A549 (cell line): ENCODE measurements around the gene APOOL. TPM values are rescaled to one million over a fixed set of nuclear protein-coding genes. Genes with fewer than 3 reads are reported as not detected.

ENCODE experiments used
- ATAC-seq, 2 experiments: fragments of 200-7000 bp in 1 of 2; fragments of >200 bp in 1 of 2; cut with Nextera tagmentation in 1 of 2; cut with Tn5 transposase in 1 of 2; 3 replicates each; pipeline versions ENCODE4 v1.8.0 to v1.9.1; 2018 to 2020; ENCODE audit warnings: mild to moderate bottlenecking in 1 of 2, moderate library complexity in 1 of 2
- CTCF ChIA-PET: fragments of 300-600 bp; sonication (Branson Sonifier 250); formaldehyde crosslinking; extraction: SDS; loops from one replicate; lab custom pipeline; 2021; ENCODE audit warnings: antibody characterized with exemption, inconsistent platforms; lab: Yijun Ruan, JAX
- POLR2A ChIA-PET: fragments of 350-600 bp; formaldehyde crosslinking; extraction: SDS; loops from one replicate; lab custom pipeline; 2021; ENCODE audit warnings: antibody characterized with exemption, inconsistent platforms; lab: Yijun Ruan, JAX
- DNase-seq, 2 experiments: peaks; one replicate each; pipeline versions ENCODE4 v3.0.0 to v3.0.0-alpha.2; 2011 to 2016; ENCODE audit warnings: low read depth in 1 of 2, low spot score in 1 of 2
- FAIRE-seq: peaks from 2 replicates; lab custom pipeline; 2011; peaks lifted over from hg19 to GRCh38; lab: Jason Lieb, UNC
- H3K27ac ChIP-seq, 2 experiments: fragments of >200 bp; sonication (Bioruptor Twin); formaldehyde crosslinking; 3 replicates each; pipeline ENCODE4 v1.5.1; 2016 to 2017
- H3K4me1 ChIP-seq: fragments of >200 bp; sonication (Bioruptor Twin); formaldehyde crosslinking; 3 replicates; pipeline ENCODE4 v1.6.1; 2016
- H3K4me2 ChIP-seq: fragments of >200 bp; sonication (Bioruptor Twin); formaldehyde crosslinking; 3 replicates; pipeline ENCODE4 v1.6.1; 2016
- H3K4me3 ChIP-seq: fragments of >200 bp; sonication (Bioruptor Twin); formaldehyde crosslinking; 3 replicates; pipeline ENCODE4 v1.5.1; 2016
- H3K9me3 ChIP-seq: fragments of >200 bp; sonication (Bioruptor Twin); formaldehyde crosslinking; 3 replicates; pipeline ENCODE4 v1.6.1; 2016
- ATOH8 ChIP-seq: fragments of 250-450 bp; sonication (Bioruptor Pico); IDR thresholded peaks from 2 replicates; pipeline ENCODE4 v1.5.0; 2020; ENCODE audit warnings: low read depth, mild to moderate bottlenecking, moderate library complexity
- BCL3 ChIP-seq: fragments of >200 bp; sonication (Bioruptor Twin); formaldehyde crosslinking; IDR thresholded peaks from 3 replicates; pipeline ENCODE4 v1.6.1; 2016
- BHLHE40 ChIP-seq: IDR thresholded peaks from 2 replicates; pipeline ENCODE4 v1.6.1; 2012; ENCODE audit warnings: low read depth, low read length, inconsistent platforms
- CBX8 ChIP-seq: fragments of 200-600 bp; sonication (generic); IDR thresholded peaks from 2 replicates; pipeline ENCODE4 v1.6.1; 2016
- E2F6 ChIP-seq: IDR thresholded peaks from 2 replicates; pipeline ENCODE4 v1.6.1; 2012; ENCODE audit warnings: low read depth, borderline replicate concordance
- EHF ChIP-seq: fragments of 250-450 bp; sonication (Bioruptor Pico); IDR thresholded peaks from 2 replicates; pipeline ENCODE4 v1.5.0; 2020; ENCODE audit warnings: mild to moderate bottlenecking
- EHMT2 ChIP-seq: fragments of 200-600 bp; sonication (generic); IDR thresholded peaks from 2 replicates; pipeline ENCODE4 v1.6.1; 2016; ENCODE audit warnings: antibody characterized with exemption, low read depth, mild to moderate bottlenecking, moderate library complexity
- ESRRA ChIP-seq: fragments of 150-350 bp; IDR thresholded peaks from 2 replicates; pipeline ENCODE4 v1.6.1; 2014; ENCODE audit warnings: mild to moderate bottlenecking, low read length, borderline replicate concordance
- HOXA7 ChIP-seq: fragments of 250-450 bp; sonication (Bioruptor Pico); IDR thresholded peaks from 2 replicates; pipeline ENCODE4 v1.5.0; 2020; ENCODE audit warnings: mild to moderate bottlenecking, moderate library complexity
- MAZ ChIP-seq: fragments of 150-350 bp; IDR thresholded peaks from 2 replicates; pipeline ENCODE4 v1.6.1; 2014; ENCODE audit warnings: antibody characterized with exemption, low read depth, low read length, borderline replicate concordance
- POLR2A ChIP-seq: IDR thresholded peaks from 2 replicates; pipeline ENCODE4 v1.6.1; 2012; ENCODE audit warnings: mild to moderate bottlenecking, low read length
- RFX5 ChIP-seq: fragments of 450-650 bp; IDR thresholded peaks from 2 replicates; pipeline ENCODE4 v1.7.1; 2014; ENCODE audit warnings: antibody characterized with exemption, mild to moderate bottlenecking, moderate library complexity
- RNF2 ChIP-seq: fragments of 200-600 bp; sonication (generic); IDR thresholded peaks from 2 replicates; pipeline ENCODE4 v1.6.1; 2016; ENCODE audit warnings: low read depth, mild to moderate bottlenecking, antibody characterized with exemption, moderate library complexity, borderline replicate concordance
- TFCP2L1 ChIP-seq: fragments of 250-450 bp; sonication (Bioruptor Pico); IDR thresholded peaks from 2 replicates; pipeline ENCODE4 v1.5.0; 2021; ENCODE audit warnings: mild to moderate bottlenecking
- TP53 ChIP-seq: fragments of 250-450 bp; sonication (Bioruptor Pico); IDR thresholded peaks from 2 replicates; pipeline ENCODE4 v1.5.0; 2021; ENCODE audit warnings: mild to moderate bottlenecking, moderate library complexity
- ZC3H11A ChIP-seq: fragments of 450-650 bp; IDR thresholded peaks from 2 replicates; pipeline ENCODE4 v1.6.1; 2014; ENCODE audit warnings: antibody characterized with exemption, mild to moderate bottlenecking
- ZFP36 ChIP-seq: fragments of 450-650 bp; IDR thresholded peaks from 2 replicates; pipeline ENCODE4 v1.6.1; 2014; ENCODE audit warnings: borderline replicate concordance; ENCODE audit not compliant: partially characterized antibody
- WGBS: methylation state at CpG from one replicate; pipeline ENCODE4 v1.1.6; 2017; ENCODE audit errors: missing lambda C conversion rate; 5-methylcytosine and 5-hydroxymethylcytosine counted together
- polyA plus RNA-seq, 4 experiments: library from polyadenylated mRNA; depleted of rRNA in 3 of 4; stranded (reverse); fragments of >200 nt; fragmentation: RNase III in 1 of 4; extraction: RNeasy Plus Mini Kit Qiagen cat#74134 plus additional on column Dnase treatment in 1 of 4; gene quantifications; 2 replicates in 3 of 4; 3 replicates in 1 of 4; pipeline ENCODE4 v1.2.3, GENCODE V29; 2011 to 2017
- TF ChIP-seq, protein P1 (sequence below): fragments of >200 bp; sonication (Bioruptor Twin); formaldehyde crosslinking; IDR thresholded peaks from 3 replicates; pipeline ENCODE4 v1.5.1; 2016
- TF ChIP-seq, protein P2 (sequence below): fragments of 450-650 bp; IDR thresholded peaks from 2 replicates; pipeline ENCODE4 v1.6.1; 2014; ENCODE audit warnings: antibody characterized with exemption

APOOL gene
- polyA plus RNA-seq, 2 of the 4 experiments (the other 2 are of a cell fraction), result 10.3 to 10.7 TPM

GRCh38 chrX:85024044-85024443 is 20.4 kb downstream of the APOOL start:
- DNase-seq (no peak), FAIRE-seq (no peak), ATAC-seq (no peak)
- TF ChIP-seq TP53 (no peak), TFCP2L1 (CRISPR knock-in tag) (no peak), EHMT2 (no peak), E2F6 (no peak), CBX8 (no peak), ZC3H11A (no peak), ATOH8 (CRISPR knock-in tag) (no peak), BCL3 (no peak), EHF (CRISPR knock-in tag) (no peak), RFX5 (no peak), BHLHE40 (no peak)
- TF ChIP-seq, protein P1, sequence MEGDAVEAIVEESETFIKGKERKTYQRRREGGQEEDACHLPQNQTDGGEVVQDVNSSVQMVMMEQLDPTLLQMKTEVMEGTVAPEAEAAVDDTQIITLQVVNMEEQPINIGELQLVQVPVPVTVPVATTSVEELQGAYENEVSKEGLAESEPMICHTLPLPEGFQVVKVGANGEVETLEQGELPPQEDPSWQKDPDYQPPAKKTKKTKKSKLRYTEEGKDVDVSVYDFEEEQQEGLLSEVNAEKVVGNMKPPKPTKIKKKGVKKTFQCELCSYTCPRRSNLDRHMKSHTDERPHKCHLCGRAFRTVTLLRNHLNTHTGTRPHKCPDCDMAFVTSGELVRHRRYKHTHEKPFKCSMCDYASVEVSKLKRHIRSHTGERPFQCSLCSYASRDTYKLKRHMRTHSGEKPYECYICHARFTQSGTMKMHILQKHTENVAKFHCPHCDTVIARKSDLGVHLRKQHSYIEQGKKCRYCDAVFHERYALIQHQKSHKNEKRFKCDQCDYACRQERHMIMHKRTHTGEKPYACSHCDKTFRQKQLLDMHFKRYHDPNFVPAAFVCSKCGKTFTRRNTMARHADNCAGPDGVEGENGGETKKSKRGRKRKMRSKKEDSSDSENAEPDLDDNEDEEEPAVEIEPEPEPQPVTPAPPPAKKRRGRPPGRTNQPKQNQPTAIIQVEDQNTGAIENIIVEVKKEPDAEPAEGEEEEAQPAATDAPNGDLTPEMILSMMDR, result no peak
- TF ChIP-seq, protein P2, sequence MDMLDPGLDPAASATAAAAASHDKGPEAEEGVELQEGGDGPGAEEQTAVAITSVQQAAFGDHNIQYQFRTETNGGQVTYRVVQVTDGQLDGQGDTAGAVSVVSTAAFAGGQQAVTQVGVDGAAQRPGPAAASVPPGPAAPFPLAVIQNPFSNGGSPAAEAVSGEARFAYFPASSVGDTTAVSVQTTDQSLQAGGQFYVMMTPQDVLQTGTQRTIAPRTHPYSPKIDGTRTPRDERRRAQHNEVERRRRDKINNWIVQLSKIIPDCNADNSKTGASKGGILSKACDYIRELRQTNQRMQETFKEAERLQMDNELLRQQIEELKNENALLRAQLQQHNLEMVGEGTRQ, result no peak
- Histone ChIP-seq H3K9me3 (no peaks in the 10 kb centered on the region), H3K4me3 (no peak overlapping the region), H3K4me2 (no peak overlapping the region), H3K27ac (no peak overlapping the region), H3K4me1 (no peaks in the 10 kb centered on the region)
- CTCF ChIA-PET, result interaction anchor here (1.4 kb wide), 1 partner anchor 21 kb away, joined by 3 read pairs; no protein-coding TSS in a partner anchor
- POLR2A ChIA-PET, result no interaction called here
- WGBS, result 94% methylated on average over 2 of the region's 2 CpGs

DNA sequence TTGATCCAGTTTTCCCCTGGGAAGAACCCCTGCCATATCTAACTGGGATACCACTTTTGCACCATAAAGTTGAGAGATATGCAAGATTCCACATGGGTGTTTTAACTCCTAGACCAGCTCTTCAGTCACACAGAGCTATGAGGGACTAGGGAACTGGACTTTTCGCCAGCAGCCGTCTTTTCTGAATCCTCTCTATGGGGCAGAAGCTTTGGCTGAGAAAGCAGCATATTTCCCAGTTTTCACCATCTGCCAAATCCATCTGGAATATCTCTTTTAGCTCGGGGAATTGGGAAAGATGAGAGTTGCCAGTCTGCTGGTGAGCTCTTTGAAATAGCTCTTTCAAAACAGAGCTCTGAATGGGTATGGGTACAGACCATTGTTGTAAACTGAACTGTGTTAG is 20.9 kb downstream of the APOOL start:
- TF ChIP-seq MAZ, result no peak
- WGBS, result 98% methylated on average over 3 of the region's 3 CpGs

GRCh38 chrX:85026170-85026569 is 22.5 kb downstream of the APOOL start:
- Histone ChIP-seq H3K27ac (no peak overlapping the region), H3K4me1 (no peaks in the 10 kb centered on the region), H3K4me2 (no peak overlapping the region), H3K9me3 (no peaks in the 10 kb centered on the region), H3K4me3 (no peak overlapping the region)
- POLR2A ChIA-PET, result no interaction called here
- no peak for DNase-seq
- FAIRE-seq, result peak; percentile 59
- CTCF ChIA-PET, result no interaction called here
- ATAC-seq, result no peak
- TF ChIP-seq ESRRA (no peak), ZFP36 (no peak), HOXA7 (CRISPR knock-in tag) (no peak), RNF2 (no peak), POLR2A (no peak)
- TF ChIP-seq, all 56 proteins: peak for 0

More for the DNA sequence above, 20.9 kb downstream of the APOOL start:
- POLR2A ChIA-PET, result no interaction called here
- H3K9me3 ChIP-seq, result no peaks in the 10 kb centered on the region
- DNase-seq (no peak), FAIRE-seq (no peak), ATAC-seq (no peak)
- CTCF ChIA-PET, result interaction anchor here (1.4 kb wide), 1 partner anchor 20 kb away, joined by 3 read pairs; no protein-coding TSS in a partner anchor
- H3K4me3 ChIP-seq, result no peak overlapping the region
- no peak overlapping the region for H3K4me2 ChIP-seq
- H3K4me1 ChIP-seq, result no peaks in the 10 kb centered on the region
- H3K27ac ChIP-seq, result no peak overlapping the region
